Activated B cell treated with CpG ODN at 0.5 μM for 24 hours (primary cell): ENCODE data around the gene OGFRL1. TPM values are rescaled to one million over a fixed set of nuclear protein-coding genes. Genes with fewer than 3 reads are reported as not detected.
A peak's percentile ranks its signal among the peaks of the same experiment; 100 is the strongest.

ENCODE experiments used
- ATAC-seq: fragments of 200-7000 bp; cut with Tn5 transposase; one replicate; pipeline ENCODE4 v1.10.0; 2021; ENCODE audit warnings: low read depth, mild to moderate bottlenecking, moderate library complexity
- CTCF ChIA-PET: fragments of 350-600 bp; sonication (Branson Sonifier 250); formaldehyde crosslinking; loops from one replicate; lab custom pipeline; 2021; ENCODE audit warnings: antibody characterized with exemption; lab: Charles Lee
- POLR2A ChIA-PET: fragments of 350-600 bp; sonication (Branson Sonifier 250); formaldehyde crosslinking; loops from one replicate; lab custom pipeline; 2021; ENCODE audit warnings: antibody characterized with exemption; lab: Charles Lee
- DNase-seq: peaks from one replicate; pipeline ENCODE4 v3.0.0; 2022
- H3K27ac Mint-ChIP-seq: one replicate; pipeline ENCODE4 v1.8.0; 2020; ENCODE audit warnings: mixed read lengths
- H3K27me3 Mint-ChIP-seq: one replicate; pipeline ENCODE4 v1.8.0; 2021; ENCODE audit warnings: mixed read lengths
- H3K36me3 Mint-ChIP-seq: one replicate; pipeline ENCODE4 v1.8.0; 2021; ENCODE audit warnings: low read depth, mixed read lengths
- H3K4me1 Mint-ChIP-seq: one replicate; pipeline ENCODE4 v1.8.0; 2021; ENCODE audit warnings: mixed read lengths
- H3K4me3 Mint-ChIP-seq: one replicate; pipeline ENCODE4 v1.8.0; 2020; ENCODE audit warnings: mild to moderate bottlenecking, mixed read lengths
- H3K9me3 Mint-ChIP-seq: one replicate; pipeline ENCODE4 v1.8.0; 2020; ENCODE audit warnings: mixed read lengths
- intact Hi-C: fragments of 100-400 bp; cut with micrococcal nuclease; formaldehyde crosslinking; loops from one replicate; pipeline ENCODE4 v1.15.1; 2024
- total RNA-seq: library from RNA; stranded (reverse); gene quantifications from 2 replicates; pipeline ENCODE4 v1.2.3, GENCODE V29; 2022
- TF ChIP-seq, protein P1 (sequence below): fragments of 200-600 bp; IDR thresholded peaks from one replicate; pipeline ENCODE4 v1.8.0; 2022; ENCODE audit warnings: antibody characterized with exemption, mild to moderate bottlenecking

The OGFRL1 gene
- 17.1 and 18.4 TPM in 2 replicates for total RNA-seq

DNA sequence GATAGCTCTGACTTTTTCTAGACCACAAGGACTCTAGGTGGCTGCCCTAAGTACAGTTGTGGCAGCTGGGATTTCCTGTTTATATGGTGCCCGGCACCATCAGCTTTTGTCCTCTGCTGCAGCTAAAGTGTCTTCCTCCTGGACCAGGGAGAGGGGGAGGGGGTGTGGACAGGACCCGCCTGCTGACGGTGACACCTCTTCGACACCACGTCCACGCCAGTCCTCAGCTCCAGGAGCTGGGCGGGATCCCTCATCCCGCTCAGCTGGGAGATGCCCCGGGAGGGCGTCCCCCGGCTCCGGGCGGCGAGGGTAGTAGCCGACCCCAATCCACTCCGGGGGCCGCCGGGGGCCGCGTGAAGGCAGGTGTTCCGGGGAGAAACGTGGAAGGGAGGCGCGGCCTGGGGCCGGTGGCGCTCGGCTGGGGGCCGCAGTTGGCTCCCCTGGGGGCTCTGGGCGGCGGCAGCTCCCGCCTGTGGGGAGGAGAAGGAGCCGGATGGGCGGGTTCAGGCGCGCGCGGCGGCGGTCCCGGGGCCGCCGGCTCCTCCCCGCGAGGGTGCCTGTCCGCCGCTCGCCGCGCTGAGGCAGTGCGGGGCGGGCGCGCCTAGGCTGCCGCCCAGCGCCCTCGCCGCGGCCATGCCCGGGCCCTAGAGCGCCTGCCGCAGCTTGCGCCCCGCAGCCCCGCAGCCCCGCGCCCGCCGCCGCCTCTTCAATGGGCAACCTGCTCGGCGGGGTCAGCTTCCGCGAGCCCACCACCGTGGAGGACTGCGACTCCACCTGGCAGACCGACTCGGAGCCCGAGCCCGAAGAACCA is at the start of gene OGFRL1:
TSS of gene OGFRL1 (plus strand) at position 584 of the 811 bp plus-strand sequence. CDS start at position 710, 126 bp downstream.
- peak; percentile 80 for DNase-seq
- CTCF ChIA-PET, result interaction anchor here (0.5 to 3.6 kb wide), 9 partner anchors 19 to 100 kb away, joined by 3 to 30 read pairs (median 4); no protein-coding TSS in a partner anchor
- Mint-ChIP-seq H3K27ac (peak within 1 kb of the TSS; percentile 93), H3K27me3 (no peaks in the 10 kb centered on the region), H3K4me1 (peaks cover 49% of the 10 kb centered on the region), H3K9me3 (no peaks in the 10 kb centered on the region), H3K4me3 (peak within 1 kb of the TSS; percentile 85), H3K36me3 (peaks cover 11% of the 10 kb centered on the region)
- intact Hi-C loops, result loop anchor here (1.0 to 5.0 kb wide), 10 partner anchors 20 to 1491 kb away; partner anchors contain the start of genes COL19A1, FAM135A, LMBRD1 and SMAP1
- POLR2A ChIA-PET, result interaction anchor here (0.6 to 4.1 kb wide), 20 partner anchors 9 to 1966 kb away, joined by 3 to 67 read pairs (median 5); partner anchors contain the start of gene SMAP1
- TF ChIP-seq, protein P1, sequence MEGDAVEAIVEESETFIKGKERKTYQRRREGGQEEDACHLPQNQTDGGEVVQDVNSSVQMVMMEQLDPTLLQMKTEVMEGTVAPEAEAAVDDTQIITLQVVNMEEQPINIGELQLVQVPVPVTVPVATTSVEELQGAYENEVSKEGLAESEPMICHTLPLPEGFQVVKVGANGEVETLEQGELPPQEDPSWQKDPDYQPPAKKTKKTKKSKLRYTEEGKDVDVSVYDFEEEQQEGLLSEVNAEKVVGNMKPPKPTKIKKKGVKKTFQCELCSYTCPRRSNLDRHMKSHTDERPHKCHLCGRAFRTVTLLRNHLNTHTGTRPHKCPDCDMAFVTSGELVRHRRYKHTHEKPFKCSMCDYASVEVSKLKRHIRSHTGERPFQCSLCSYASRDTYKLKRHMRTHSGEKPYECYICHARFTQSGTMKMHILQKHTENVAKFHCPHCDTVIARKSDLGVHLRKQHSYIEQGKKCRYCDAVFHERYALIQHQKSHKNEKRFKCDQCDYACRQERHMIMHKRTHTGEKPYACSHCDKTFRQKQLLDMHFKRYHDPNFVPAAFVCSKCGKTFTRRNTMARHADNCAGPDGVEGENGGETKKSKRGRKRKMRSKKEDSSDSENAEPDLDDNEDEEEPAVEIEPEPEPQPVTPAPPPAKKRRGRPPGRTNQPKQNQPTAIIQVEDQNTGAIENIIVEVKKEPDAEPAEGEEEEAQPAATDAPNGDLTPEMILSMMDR, result no peak
- peak; percentile 81 for ATAC-seq

DNA sequence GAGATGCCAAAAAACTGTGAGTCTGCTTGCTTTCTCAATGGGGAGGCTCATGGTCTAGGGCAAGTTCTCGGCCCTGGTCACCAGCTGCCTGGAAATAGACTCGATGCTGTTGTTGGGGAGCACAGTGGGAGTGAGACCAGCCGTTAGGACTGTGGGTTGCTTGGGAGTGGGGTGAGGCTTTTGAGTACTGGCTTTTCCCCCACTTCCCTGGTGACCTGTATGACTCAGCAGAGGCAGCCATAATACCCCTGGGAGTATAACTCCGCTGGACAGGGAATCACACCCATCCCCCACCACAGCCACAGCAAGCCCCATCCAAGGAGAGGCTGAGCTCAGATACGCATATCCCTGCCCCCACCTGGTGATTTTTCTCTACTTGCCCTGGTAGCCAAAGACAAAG is 48.9 kb upstream of the OGFRL1 start:
- ATAC-seq (no peak), DNase-seq (no peak)
- Mint-ChIP-seq H3K9me3 (peaks cover 6% of the 10 kb centered on the region), H3K36me3 (no peaks in the 10 kb centered on the region), H3K27ac (no peak overlapping the region), H3K4me3 (no peak overlapping the region), H3K4me1 (peaks cover 2% of the 10 kb centered on the region), H3K27me3 (peaks cover 2% of the 10 kb centered on the region)
- TF ChIP-seq, protein P1, result no peak
- intact Hi-C loops, result no loop called here
- ChIA-PET CTCF (no interaction called here), POLR2A (no interaction called here)

DNA sequence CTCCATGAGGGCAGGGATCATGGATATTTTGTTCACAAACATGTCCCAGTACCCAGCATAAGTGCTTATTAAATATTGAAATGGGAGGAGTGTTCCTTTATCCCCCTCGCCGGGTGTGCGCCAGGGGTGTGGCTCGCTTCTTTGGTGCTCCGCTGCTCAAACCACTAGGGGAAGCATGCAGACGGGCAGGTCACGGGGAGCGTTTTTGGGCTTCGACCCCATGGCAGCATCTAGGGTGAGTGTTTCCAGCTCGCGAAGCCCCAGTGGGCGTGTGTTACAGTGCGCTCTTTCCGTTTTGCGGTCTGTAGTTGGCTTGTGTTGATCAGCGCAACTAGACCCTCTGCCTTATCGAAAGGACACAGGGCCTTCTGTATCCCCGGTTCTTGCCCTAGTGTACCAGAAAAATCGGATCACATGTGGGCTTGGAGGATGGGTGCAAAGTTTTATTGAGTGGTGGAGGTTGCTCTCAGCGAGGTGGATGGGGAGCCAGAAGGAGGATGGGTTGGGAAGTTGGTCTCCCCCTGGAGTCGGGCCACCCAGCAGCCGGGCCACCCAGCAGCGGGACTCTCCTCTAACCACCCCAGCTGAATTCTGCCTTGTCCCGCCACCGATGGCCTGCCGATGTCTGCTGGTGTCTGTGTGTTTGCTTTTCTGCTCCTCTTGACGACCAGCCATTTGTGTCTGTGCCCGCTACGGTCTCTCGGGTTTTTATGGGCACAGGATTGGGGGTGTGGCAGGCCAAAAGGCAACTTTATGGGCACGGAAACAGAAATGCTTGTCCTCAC is 43.2 kb upstream of the OGFRL1 start:
- H3K9me3 Mint-ChIP-seq, result peaks cover 6% of the 10 kb centered on the region
- TF ChIP-seq, protein P1, result no peak
- H3K36me3 Mint-ChIP-seq, result no peaks in the 10 kb centered on the region
- no peaks in the 10 kb centered on the region for H3K27me3 Mint-ChIP-seq
- no peak overlapping the region for H3K4me3 Mint-ChIP-seq
- ATAC-seq (no peak), DNase-seq (no peak)
- H3K4me1 Mint-ChIP-seq, result peaks cover 24% of the 10 kb centered on the region
- H3K27ac Mint-ChIP-seq, result no peak overlapping the region
- POLR2A ChIA-PET, result no interaction called here
- intact Hi-C loops, result no loop called here
- CTCF ChIA-PET, result no interaction called here

DNA sequence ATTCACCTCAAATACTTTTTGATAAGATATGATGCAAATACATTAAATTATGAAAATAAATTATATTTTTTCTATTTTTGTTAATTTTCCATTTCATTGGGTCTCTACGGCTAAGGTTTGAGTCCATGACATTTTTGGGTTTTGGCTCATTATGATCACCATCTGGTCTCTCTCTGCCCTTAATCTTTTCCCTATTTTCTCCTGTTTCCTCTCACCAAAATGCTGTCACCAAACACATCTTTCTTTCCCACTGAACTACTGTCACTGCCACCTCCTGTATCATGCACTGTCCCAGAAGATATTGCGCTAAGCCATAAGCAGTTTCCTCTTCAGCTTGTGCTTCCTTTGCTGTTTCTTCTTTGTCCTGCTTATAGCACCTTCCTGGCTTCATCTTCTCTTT is 42.0 kb upstream of the OGFRL1 start:
- ATAC-seq (no peak), DNase-seq (no peak)
- no peak overlapping the region for H3K4me3 Mint-ChIP-seq
- TF ChIP-seq, protein P1, result no peak
- POLR2A ChIA-PET, result interaction anchor here (1.0 kb wide), 1 partner anchor 41 kb away, joined by 3 read pairs; no protein-coding TSS in a partner anchor
- no peaks in the 10 kb centered on the region for H3K36me3 Mint-ChIP-seq
- H3K4me1 Mint-ChIP-seq, result peaks cover 35% of the 10 kb centered on the region
- intact Hi-C loops, result no loop called here
- no peaks in the 10 kb centered on the region for H3K27me3 Mint-ChIP-seq
- CTCF ChIA-PET, result no interaction called here
- peaks cover 11% of the 10 kb centered on the region for H3K9me3 Mint-ChIP-seq
- no peak overlapping the region for H3K27ac Mint-ChIP-seq
